Measurements from ENCODE around the gene HOXA11.

- TF ChIP-seq CTCF (IDR thresholded peaks at IDR 0.05; ENCODE audit: borderline replicate concordance, extremely low read depth, low read length, poor library complexity, severe bottlenecking) (no peak), EZH2 (IDR thresholded peaks at IDR 0.05; ENCODE audit: borderline replicate concordance, low read depth, low read length, severe bottlenecking) (no peak)
Measured at GRCh38 chr7:27221201-27221797, 36.3 kb upstream of the HOXA11 start.

Data from DND-41 (cell line).